Measurements from ENCODE around the gene SCAMP2. TPM values are rescaled to one million over a fixed set of nuclear protein-coding genes. Genes with fewer than 3 reads are reported as not detected.

The SCAMP2 gene
- total RNA-seq, 1 donor from 2014 or later: 56.7 TPM

GRCh38 chr15:74856537-74856936 is 16.6 kb downstream of the SCAMP2 start:
- H3K4me3 ChIP-seq: no peak overlapping the region
- no peak for DNase-seq (ENCODE audit: extremely low spot score in 2 of 2)
- peaks cover 37% of the 10 kb centered on the region for H3K4me1 ChIP-seq
- H3K27ac ChIP-seq: no peak overlapping the region
- peaks cover 0 to 31% of the 10 kb centered on the region in 2 donors for H3K36me3 ChIP-seq
- TF ChIP-seq POLR2A (IDR thresholded peaks at IDR 0.05) (no peak), CTCF (IDR thresholded peaks at IDR 0.05) (no peak), POLR2AphosphoS5 (IDR thresholded peaks at IDR 0.05; ENCODE audit: insufficient read depth in 1 of 2, low read depth in 1 of 2) (no peak)
- H3K27me3 ChIP-seq: no peaks in the 10 kb centered on the region
- H3K9me3 ChIP-seq: no peaks in the 10 kb centered on the region
- intact Hi-C loops (cut with DNase I): no loop called here

- DNase-seq (ENCODE audit: extremely low spot score in 2 of 2): no peak
- H3K27ac ChIP-seq: no peak overlapping the region
Measured at GRCh38 chr15:74855857-74856256, 17.3 kb downstream of the SCAMP2 start.

GRCh38 chr15:74854453-74855022 is 18.6 kb downstream of the SCAMP2 start:
- peaks cover 29% of the 10 kb centered on the region for H3K4me1 ChIP-seq
- no peaks in the 10 kb centered on the region for H3K27me3 ChIP-seq
- no peak overlapping the region for H3K4me3 ChIP-seq
- intact Hi-C loops (cut with DNase I): no loop called here
- H3K36me3 ChIP-seq: peaks cover 0 to 51% of the 10 kb centered on the region in 2 donors
- no peak overlapping the region for H3K27ac ChIP-seq
- DNase-seq (ENCODE audit: extremely low spot score in 2 of 2): no peak
- no peak for TF ChIP-seq POLR2AphosphoS5 (IDR thresholded peaks at IDR 0.05; ENCODE audit: insufficient read depth in 1 of 2, low read depth in 1 of 2)
- H3K9me3 ChIP-seq: no peaks in the 10 kb centered on the region

More at GRCh38 chr15:74855857-74856256, 17.3 kb downstream of the SCAMP2 start:
- TF ChIP-seq CTCF (IDR thresholded peaks at IDR 0.05) (no peak), POLR2AphosphoS5 (IDR thresholded peaks at IDR 0.05; ENCODE audit: insufficient read depth in 1 of 2, low read depth in 1 of 2) (no peak), POLR2A (IDR thresholded peaks at IDR 0.05) (no peak)
- no peak overlapping the region for H3K4me3 ChIP-seq
- H3K9me3 ChIP-seq: no peaks in the 10 kb centered on the region
- H3K27me3 ChIP-seq: no peaks in the 10 kb centered on the region
- intact Hi-C loops (cut with DNase I): no loop called here
- peaks cover 37% of the 10 kb centered on the region for H3K4me1 ChIP-seq
- peaks cover 0 to 37% of the 10 kb centered on the region in 2 donors for H3K36me3 ChIP-seq

- TF ChIP-seq CTCF (IDR thresholded peaks at IDR 0.05): no peak
- TF ChIP-seq POLR2A (IDR thresholded peaks at IDR 0.05): no peak
- no peak for TF ChIP-seq POLR2AphosphoS5 (IDR thresholded peaks at IDR 0.05; ENCODE audit: insufficient read depth in 1 of 2, low read depth in 1 of 2)
- Histone ChIP-seq H3K27ac (no peak overlapping the region), H3K36me3 (peaks cover 0 to 72% of the 10 kb centered on the region in 2 donors), H3K27me3 (no peaks in the 10 kb centered on the region), H3K4me3 (no peak overlapping the region), H3K9me3 (no peaks in the 10 kb centered on the region), H3K4me1 (peaks cover 11% of the 10 kb centered on the region)
- no peak for DNase-seq (ENCODE audit: extremely low spot score in 2 of 2)
- intact Hi-C loops (cut with DNase I): no loop called here
Measured at GRCh38 chr15:74851960-74852359, 21.2 kb downstream of the SCAMP2 start.

GRCh38 chr15:74850393-74850792 is 22.8 kb downstream of the SCAMP2 start:
- intact Hi-C loops (cut with DNase I): no loop called here
- TF ChIP-seq CTCF (IDR thresholded peaks at IDR 0.05) (no peak), POLR2AphosphoS5 (IDR thresholded peaks at IDR 0.05; ENCODE audit: insufficient read depth in 1 of 2, low read depth in 1 of 2) (no peak), POLR2A (IDR thresholded peaks at IDR 0.05) (no peak)
- Histone ChIP-seq H3K27me3 (no peaks in the 10 kb centered on the region), H3K27ac (no peak overlapping the region), H3K4me3 (no peak overlapping the region), H3K4me1 (no peaks in the 10 kb centered on the region), H3K9me3 (no peaks in the 10 kb centered on the region), H3K36me3 (peaks cover 0 to 79% of the 10 kb centered on the region in 2 donors)
- no peak for DNase-seq (ENCODE audit: extremely low spot score in 2 of 2)
